ENCODE measurements around the gene MAPRE3.

DNA sequence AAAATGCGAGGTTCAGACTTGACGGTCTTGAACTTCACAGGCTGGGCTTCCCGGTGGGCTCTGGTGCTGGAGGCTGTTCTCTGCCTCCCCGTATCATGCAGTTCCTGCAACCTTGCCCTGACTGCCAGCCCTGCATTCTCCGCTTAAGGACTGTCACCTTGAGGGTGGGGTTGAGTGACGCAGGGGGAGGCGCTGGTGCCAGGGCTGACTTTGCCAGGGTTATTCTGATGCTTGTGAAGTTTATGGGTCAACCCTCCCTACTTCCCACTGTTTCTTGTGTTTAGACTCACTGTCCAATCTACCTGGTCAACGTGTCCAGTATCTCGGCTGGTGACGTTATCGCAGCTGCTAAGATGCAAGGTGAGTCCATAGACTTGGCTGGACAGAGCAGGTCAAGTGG is 37.5 kb upstream of the MAPRE3 start:
- TF ChIP-seq, protein P1, sequence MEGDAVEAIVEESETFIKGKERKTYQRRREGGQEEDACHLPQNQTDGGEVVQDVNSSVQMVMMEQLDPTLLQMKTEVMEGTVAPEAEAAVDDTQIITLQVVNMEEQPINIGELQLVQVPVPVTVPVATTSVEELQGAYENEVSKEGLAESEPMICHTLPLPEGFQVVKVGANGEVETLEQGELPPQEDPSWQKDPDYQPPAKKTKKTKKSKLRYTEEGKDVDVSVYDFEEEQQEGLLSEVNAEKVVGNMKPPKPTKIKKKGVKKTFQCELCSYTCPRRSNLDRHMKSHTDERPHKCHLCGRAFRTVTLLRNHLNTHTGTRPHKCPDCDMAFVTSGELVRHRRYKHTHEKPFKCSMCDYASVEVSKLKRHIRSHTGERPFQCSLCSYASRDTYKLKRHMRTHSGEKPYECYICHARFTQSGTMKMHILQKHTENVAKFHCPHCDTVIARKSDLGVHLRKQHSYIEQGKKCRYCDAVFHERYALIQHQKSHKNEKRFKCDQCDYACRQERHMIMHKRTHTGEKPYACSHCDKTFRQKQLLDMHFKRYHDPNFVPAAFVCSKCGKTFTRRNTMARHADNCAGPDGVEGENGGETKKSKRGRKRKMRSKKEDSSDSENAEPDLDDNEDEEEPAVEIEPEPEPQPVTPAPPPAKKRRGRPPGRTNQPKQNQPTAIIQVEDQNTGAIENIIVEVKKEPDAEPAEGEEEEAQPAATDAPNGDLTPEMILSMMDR (IDR thresholded peaks at IDR 0.05) = no peak
- TF ChIP-seq POLR2A (IDR thresholded peaks at IDR 0.05; ENCODE audit: low read depth) (no peak), POLR2AphosphoS5 (IDR thresholded peaks at IDR 0.05) (no peak), EP300 (IDR thresholded peaks at IDR 0.05) (no peak)
